ENCODE measurements around the gene C4orf17.

The C4orf17 gene

DNA sequence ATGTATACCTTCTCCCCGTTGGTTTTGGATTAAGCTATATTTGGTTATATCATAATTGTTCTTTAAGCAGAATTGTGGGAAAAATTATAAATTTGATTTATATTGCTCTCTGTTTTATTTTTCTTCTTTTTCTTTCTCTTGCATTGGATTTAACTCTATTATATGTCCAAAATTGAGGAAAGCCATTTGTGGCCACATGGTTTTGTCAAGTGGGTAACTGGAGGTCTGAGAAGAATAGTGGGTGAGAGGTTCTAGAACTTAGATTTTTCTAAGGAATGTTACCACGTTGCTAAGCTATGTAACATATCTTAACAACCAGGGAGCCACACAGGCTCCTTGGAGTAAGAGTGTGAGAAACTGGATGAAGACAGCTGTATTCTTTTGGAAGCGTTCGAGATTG, at the start of gene C4orf17:
Gene C4orf17, plus strand, starts transcription at position 301 of the 400 bp plus-strand sequence. CDS start 2,061 bp downstream, outside the sequence.
- TF ChIP-seq, protein P1, sequence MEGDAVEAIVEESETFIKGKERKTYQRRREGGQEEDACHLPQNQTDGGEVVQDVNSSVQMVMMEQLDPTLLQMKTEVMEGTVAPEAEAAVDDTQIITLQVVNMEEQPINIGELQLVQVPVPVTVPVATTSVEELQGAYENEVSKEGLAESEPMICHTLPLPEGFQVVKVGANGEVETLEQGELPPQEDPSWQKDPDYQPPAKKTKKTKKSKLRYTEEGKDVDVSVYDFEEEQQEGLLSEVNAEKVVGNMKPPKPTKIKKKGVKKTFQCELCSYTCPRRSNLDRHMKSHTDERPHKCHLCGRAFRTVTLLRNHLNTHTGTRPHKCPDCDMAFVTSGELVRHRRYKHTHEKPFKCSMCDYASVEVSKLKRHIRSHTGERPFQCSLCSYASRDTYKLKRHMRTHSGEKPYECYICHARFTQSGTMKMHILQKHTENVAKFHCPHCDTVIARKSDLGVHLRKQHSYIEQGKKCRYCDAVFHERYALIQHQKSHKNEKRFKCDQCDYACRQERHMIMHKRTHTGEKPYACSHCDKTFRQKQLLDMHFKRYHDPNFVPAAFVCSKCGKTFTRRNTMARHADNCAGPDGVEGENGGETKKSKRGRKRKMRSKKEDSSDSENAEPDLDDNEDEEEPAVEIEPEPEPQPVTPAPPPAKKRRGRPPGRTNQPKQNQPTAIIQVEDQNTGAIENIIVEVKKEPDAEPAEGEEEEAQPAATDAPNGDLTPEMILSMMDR (IDR thresholded peaks at IDR 0.05; ENCODE audit: low read depth, low read length), result no peak
- no peak for DNase-seq (ENCODE audit: extremely low read depth, low read depth)

DNA sequence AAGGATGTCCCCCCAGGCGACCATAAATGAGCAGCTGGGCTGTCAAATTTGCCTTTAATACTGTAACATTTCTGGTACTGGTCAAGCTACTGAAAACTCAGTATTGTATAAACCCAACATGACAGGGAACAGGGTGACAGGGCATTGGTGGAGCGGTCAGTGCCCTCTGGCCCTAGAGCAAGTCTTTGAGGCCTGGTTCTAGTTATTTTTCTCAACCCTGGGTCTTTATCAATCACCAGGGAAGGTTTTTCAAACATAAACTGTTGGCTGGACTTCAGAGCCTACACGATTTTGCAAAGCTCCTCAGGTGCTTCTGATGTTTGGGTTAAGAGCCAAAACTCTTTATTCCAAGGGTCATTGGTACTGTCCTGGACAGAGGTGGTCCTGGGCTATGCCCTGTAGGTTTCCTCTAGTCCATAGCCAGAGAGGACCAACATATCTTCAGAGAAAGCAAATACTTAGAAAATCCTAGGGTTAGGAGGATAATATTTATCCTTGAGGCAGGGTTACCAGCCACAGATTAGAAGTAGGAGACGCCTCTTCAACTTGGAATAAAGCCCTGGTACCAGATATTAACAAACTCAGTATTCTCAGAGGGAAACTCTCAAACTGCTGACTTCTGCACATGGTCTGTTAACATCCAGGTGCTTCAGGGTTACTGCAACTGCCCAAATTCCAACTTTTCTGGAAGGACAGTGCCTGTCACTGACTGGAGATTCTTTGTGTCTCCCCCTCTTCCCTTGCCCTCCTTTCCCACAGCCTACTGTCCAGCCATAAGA, 49.0 kb upstream of the C4orf17 start:
- TF ChIP-seq, protein P1 (IDR thresholded peaks at IDR 0.05; ENCODE audit: low read depth, low read length), result no peak
- no peak for DNase-seq (ENCODE audit: extremely low read depth, low read depth)

DNA sequence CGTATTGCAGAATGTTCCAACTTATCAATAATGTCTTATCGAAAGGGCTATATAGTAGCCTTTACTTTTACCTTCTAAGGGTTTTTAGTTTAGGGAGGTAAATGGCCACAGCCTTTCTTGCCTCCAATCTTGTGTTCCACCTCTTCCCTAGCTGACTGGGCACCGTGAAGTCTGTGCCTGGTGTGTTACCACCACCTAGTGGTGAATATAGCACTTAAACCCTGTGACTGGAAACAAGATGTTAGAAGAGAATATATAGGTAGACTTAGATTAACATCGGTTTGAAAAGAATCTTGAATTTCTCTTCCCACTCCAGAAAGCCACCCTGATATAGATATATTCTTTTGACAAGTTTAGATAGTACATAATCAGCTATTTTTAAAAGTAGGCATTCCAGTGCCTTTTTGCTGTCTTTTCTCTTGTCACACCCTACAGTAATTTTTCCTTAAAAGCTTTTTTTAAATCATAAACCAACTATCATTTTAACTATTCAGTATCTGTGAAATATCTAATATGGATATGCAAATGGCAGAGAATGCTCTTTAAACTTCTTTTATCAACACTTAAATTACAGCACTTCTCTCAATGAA, 47.9 kb upstream of the C4orf17 start:
- DNase-seq (ENCODE audit: extremely low read depth, low read depth), result peak; percentile 56
- TF ChIP-seq, protein P1 (IDR thresholded peaks at IDR 0.05; ENCODE audit: low read depth, low read length), result peak; percentile 80

DNA sequence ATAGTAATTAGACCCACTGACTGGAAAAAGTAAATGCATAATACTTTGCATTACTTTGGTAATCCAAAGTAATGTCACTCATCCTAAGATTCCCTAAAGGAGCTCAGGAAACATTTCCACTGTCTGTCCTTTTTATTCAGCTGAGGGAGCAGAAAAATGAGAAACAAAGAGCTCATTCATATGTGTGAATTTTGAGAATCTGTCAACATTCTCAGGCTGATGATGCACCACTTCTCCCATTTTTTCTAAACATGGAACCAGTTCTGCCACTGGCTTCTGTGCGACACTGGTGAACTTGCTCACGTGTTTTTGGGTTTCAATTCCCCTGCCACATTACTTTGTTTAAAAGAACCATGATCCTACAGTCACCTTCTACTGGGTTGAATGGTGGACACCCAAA, 47.3 kb upstream of the C4orf17 start:
- TF ChIP-seq, protein P1 (IDR thresholded peaks at IDR 0.05; ENCODE audit: low read depth, low read length), result no peak
- no peak for DNase-seq (ENCODE audit: extremely low read depth, low read depth)

GRCh38 chr4:99467887-99468286, 42.9 kb upstream of the C4orf17 start:
- TF ChIP-seq, protein P1 (IDR thresholded peaks at IDR 0.05; ENCODE audit: low read depth, low read length), result no peak
- DNase-seq (ENCODE audit: extremely low read depth, low read depth), result no peak

- TF ChIP-seq, protein P1 (IDR thresholded peaks at IDR 0.05; ENCODE audit: low read depth, low read length), result no peak
These were observed 41.9 kb upstream of the C4orf17 start for GRCh38 chr4:99468889-99469288.

DNA sequence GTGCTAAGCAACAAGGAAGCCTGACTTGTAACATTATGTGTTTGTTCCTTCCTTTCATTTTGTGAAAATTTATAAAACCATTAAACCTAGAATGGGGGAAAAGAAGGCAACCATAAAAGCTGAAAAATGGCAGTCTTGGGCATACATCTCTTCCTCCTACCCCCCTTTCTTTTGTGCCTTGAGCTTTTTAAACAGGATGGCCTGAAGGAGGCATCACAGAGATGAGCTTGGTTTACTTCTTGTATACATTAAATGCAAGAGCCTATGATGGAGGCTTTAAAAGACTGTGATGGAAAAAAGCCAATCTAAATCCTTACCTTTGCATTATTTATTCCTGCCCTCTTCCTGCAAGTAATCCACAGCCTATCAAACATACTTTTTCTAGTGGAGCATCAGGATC, 39.5 kb upstream of the C4orf17 start:
- DNase-seq (ENCODE audit: extremely low read depth, low read depth), result no peak

More at GRCh38 chr4:99468889-99469288, 41.9 kb upstream of the C4orf17 start:
- DNase-seq (ENCODE audit: extremely low read depth, low read depth), result no peak

More for the DNA sequence above, 39.5 kb upstream of the C4orf17 start:
- TF ChIP-seq, protein P1 (IDR thresholded peaks at IDR 0.05; ENCODE audit: low read depth, low read length), result no peak

All from AG09319 (cell line).